Lower leg skin (tissue), 3 donors: ENCODE data around the gene MYO18A.

Source experiments
- POLR2A ChIP-seq, 2 donors: fragments of 450-650 bp; IDR thresholded peaks; one replicate each; pipeline ENCODE4 v1.6.1; 2016 to 2017; ENCODE audit warnings: antibody characterized with exemption in 2 of 2, mild to moderate bottlenecking in 1 of 2, moderate library complexity in 1 of 2
- TF ChIP-seq, protein P1 (sequence below), 3 donors: fragments of 450-650 bp; IDR thresholded peaks; one replicate each; pipeline ENCODE4 v1.5.1; 2016; ENCODE audit warnings: antibody characterized with exemption in 3 of 3, mild to moderate bottlenecking in 3 of 3, moderate library complexity in 2 of 3

DNA sequence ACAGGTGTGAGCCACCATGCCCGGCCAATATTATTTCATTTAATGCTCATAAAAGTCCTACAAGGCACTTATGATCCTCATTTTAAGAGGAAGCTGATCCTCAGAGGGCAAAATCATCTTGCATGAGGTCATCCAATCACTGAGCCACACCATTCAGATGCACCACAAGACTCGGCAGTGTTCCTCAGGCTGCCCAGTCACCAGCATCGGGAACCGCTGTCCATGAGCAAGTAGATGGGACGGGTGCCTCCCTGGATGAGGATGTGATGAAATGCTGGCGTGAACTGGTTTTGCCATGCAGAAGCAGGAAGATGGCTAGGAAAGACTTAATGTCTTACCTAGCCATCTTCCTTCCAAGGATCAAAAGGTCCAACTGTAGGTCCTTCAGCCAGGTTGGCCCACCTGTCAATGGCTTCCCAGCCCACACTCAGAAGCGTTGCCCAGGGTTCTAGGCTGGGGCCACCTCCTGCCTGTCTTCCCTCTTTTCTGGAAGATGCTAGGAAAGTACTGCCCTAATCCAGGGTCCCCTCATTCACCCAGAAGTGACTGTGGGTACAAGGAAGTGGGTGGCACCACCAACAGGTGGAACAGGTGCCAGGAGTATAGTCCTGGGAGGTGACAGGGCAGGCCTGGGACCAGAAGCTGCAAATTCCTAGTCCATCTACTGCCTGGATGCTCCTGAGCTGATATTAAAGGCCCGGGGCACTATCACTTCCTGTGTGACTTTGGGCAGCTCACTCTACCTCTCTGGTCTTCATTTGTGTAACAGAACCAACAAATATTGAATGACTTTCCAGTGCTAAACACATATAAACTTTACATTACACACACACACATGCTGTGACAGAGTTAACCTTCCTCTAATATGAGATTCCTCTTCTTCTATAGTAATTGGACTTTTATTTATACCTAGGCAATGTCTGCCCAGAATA, 34.3 kb upstream of the MYO18A start:
- TF ChIP-seq, protein P1, sequence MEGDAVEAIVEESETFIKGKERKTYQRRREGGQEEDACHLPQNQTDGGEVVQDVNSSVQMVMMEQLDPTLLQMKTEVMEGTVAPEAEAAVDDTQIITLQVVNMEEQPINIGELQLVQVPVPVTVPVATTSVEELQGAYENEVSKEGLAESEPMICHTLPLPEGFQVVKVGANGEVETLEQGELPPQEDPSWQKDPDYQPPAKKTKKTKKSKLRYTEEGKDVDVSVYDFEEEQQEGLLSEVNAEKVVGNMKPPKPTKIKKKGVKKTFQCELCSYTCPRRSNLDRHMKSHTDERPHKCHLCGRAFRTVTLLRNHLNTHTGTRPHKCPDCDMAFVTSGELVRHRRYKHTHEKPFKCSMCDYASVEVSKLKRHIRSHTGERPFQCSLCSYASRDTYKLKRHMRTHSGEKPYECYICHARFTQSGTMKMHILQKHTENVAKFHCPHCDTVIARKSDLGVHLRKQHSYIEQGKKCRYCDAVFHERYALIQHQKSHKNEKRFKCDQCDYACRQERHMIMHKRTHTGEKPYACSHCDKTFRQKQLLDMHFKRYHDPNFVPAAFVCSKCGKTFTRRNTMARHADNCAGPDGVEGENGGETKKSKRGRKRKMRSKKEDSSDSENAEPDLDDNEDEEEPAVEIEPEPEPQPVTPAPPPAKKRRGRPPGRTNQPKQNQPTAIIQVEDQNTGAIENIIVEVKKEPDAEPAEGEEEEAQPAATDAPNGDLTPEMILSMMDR (IDR thresholded peaks at IDR 0.05): no peak
- TF ChIP-seq POLR2A (IDR thresholded peaks at IDR 0.05): no peak
